Adrenal gland (tissue), 5 donors: ENCODE results near the gene CLIC4.

Experiments used
- CTCF ChIP-seq, 6 experiments: fragments of 450-650 bp in 4 of 6; fragments of 200-600 bp in 2 of 6; sonication (generic) in 1 of 6; IDR thresholded peaks; 1 replicate in 5 of 6; 2 replicates in 1 of 6; pipeline versions ENCODE4 v1.5.1 to v1.8.0; 2016 to 2021; ENCODE audit warnings: antibody characterized with exemption in 6 of 6, mild to moderate bottlenecking in 2 of 6, moderate library complexity in 1 of 6
- POLR2A ChIP-seq, 2 donors: fragments of 450-650 bp; IDR thresholded peaks; one replicate each; pipeline ENCODE4 v1.6.1; 2017; ENCODE audit warnings: antibody characterized with exemption in 2 of 2, mild to moderate bottlenecking in 2 of 2, moderate library complexity in 1 of 2
- donor health status: DM: no; HTN: no; CAD: no.

- no peak for TF ChIP-seq POLR2A (IDR thresholded peaks at IDR 0.05)
- TF ChIP-seq CTCF (IDR thresholded peaks at IDR 0.05) = no peak
Observed at GRCh38 chr1:24724345-24725208, 20.7 kb upstream of the CLIC4 start.
